NCI-H2196 treated with DMSO at 0.1 percent for 48 hours (cell line): ENCODE results near the gene RAB11FIP3.

ENCODE experiments used
- DNase-seq: peaks from one replicate; lab custom pipeline; 2025; ENCODE audit not compliant: unreplicated experiment; lab: John Stamatoyannopoulos, UW

Gene RAB11FIP3

GRCh38 chr16:564690-565418 is 139.4 kb downstream of the RAB11FIP3 start:
- no peak for DNase-seq

- DNase-seq, result no peak
Measured at GRCh38 chr16:565419-566330, 140.2 kb downstream of the RAB11FIP3 start.

GRCh38 chr16:566475-567372 is 141.3 kb downstream of the RAB11FIP3 start, which contains the start of gene NHLRC4:
TSS of gene NHLRC4 (plus strand) at chr16:567005. CDS start at chr16:568048, 1,043 bp downstream.
- DNase-seq, result peak; percentile 69

- DNase-seq, result no peak
Measured at GRCh38 chr16:567373-568256, 142.2 kb downstream of the RAB11FIP3 start.

DNA sequence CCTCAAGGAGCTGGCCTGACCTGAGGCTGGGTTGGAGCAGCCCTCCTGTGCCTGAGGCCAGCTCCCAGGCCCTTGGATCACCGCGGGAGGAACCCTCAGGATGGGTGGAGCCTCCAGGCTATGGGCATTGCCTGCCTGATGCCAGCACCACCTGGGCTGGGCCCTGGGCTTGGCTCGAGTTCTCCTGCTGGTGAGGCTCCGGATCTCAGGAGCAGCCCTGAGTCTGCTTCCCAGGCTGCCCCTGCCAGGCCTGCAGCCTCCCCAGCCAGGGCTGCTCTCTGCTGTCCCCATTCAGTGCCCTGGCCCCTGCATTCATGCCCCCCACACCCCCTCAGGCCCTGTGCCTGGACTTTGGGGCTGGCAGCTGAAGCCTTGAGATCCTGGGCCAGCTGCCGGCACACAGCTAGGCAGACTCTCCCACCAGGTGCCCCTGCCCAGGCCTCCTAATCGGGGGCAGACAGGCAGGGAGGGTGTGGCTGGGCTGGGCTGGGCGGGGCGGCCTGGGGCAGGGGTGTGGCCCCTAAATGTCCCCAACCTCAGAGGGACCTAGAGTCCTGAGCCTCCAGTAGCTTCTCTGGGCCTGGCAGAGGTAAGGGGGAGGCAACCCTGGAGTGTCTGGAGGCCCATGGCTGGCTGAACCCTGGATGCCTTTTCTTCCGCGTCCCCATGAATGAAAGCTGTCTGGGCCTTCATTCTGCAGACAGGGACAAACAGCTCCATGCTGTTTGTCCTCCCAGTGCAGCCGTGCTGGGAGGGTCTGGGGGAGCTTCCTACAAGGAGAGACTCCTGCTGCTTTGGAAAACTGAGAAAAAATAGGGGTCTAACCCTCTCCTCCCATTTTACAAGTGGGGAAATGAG is 143.2 kb downstream of the RAB11FIP3 start:
- DNase-seq, result no peak

DNA sequence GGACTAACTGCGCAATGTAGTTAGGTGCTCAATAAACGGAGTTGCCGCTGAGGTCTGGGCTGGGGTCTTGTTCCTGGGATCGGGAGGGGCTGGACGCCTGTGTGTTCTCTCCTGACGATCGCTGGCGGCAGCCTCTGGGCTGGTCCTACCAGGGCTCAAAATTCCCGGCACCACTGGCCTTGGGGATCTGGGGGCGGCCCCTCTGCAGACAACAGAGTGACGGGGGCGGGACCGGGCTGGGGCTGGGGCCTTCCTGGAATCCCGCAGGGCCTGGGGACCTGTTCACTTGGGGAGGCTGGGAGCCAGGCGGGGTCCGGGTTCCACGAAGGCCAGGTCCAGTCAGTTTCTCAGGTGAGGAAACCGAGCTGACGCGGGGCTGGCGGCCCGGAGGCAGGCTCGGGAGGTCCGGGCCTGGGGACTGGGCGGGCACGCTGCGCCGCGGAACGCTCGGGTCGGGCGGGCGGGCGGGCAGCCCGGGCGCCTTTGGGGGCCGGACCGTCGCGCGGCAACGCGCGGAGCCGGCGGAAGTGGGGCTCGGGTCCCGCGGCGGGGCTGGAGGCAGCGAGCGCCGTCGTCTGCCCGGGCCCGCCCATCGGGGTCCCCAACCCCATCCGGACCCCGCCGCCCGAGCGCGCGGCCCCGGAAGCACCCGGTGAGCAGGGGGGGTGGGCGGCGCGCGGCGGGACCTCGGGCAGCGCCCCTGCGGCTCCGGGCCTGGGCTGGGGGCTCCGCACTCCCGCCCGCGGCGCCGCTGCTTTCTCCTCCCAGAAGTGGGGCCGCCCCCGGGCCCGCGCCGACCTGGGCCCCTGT is 144.2 kb downstream of the RAB11FIP3 start, which contains the start of gene PIGQ:
Gene PIGQ, plus strand, starts transcription at position 524 of the 810 bp plus-strand sequence. CDS start 4,107 bp downstream, outside the sequence.
- DNase-seq, result peak; percentile 28
